ENCODE results near the gene ZC3H13. TPM values are rescaled to one million over a fixed set of nuclear protein-coding genes. Genes with fewer than 3 reads are reported as not detected.

Gene ZC3H13
- total and polyA plus RNA-seq, 2 of the 4 experiments (the other 2 are of a cell fraction) = 7.7 to 10.8 TPM

DNA sequence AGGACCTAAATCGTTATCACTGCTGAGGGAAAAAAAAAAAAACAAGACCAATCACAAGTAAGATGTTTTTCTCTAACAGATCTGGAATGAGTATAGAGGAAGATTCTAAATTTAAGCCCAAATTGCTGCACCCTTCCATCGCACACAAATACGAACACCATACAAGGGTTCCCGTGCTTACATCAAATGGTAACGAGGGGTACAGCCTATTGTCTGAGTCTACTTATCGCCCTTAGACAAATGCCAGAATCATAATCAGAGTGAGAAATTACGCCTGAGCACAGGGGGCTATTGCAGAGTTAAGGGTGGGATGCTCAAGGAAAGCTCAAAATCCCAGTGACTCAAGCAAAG lies 603 bp downstream of the ZC3H13 start:
- peak overlapping the region; percentile 31; the same call in 1 of the 2 replicates for H4K91ac ChIP-seq (ENCODE audit: insufficient read depth, low read depth, low read length)
- in situ Hi-C loops (cut with MboI; ENCODE audit: low sequenced_read_pairs) (no loop called here), dilution Hi-C loops (cut with HindIII; ENCODE audit: low sequenced_read_pairs, unreplicated experiment) (no loop called here), intact Hi-C loops (cut with micrococcal nuclease) (loop anchor here (1.0 to 10.0 kb wide), 2 partner anchors 11 to 277 kb away; no protein-coding TSS in a partner anchor)
- peak overlapping the region; percentile 51 to 77 for H4K8ac ChIP-seq (ENCODE audit: low read depth in 2 of 2, low read length in 2 of 2)
- H3K4ac ChIP-seq (ENCODE audit: low read depth, low read length) = peak overlapping the region; percentile 62
- peak overlapping the region; percentile 99 for H3K9ac ChIP-seq (ENCODE audit: low read depth, low read length)
- peak overlapping the region; percentile 87 for H3K14ac ChIP-seq (replicated peaks; ENCODE audit: low read depth, low read length)
- no peaks in the 10 kb centered on the region for H3K27me3 ChIP-seq (ENCODE audit: control insufficient read depth, insufficient read depth, low read length)
- no peaks in the 10 kb centered on the region for H3K9me1 ChIP-seq (ENCODE audit: insufficient read depth, low read length)
- H3K9me3 ChIP-seq (ENCODE audit: control insufficient read depth, insufficient read depth, low read length) = no peaks in the 10 kb centered on the region
- ChIA-PET POLR2A (ENCODE audit: unreplicated experiment) (interaction anchor here (0.5 to 0.6 kb wide), 2 partner anchors 12 to 226 kb away, joined by 3 read pairs; no protein-coding TSS in a partner anchor), CTCF (interaction anchor here (0.9 kb wide), 1 partner anchor 12 kb away, joined by 5 read pairs; no protein-coding TSS in a partner anchor)
- H3K23ac ChIP-seq (ENCODE audit: low read depth, low read length) = peak overlapping the region; percentile 88
- H2BK120ac ChIP-seq (ENCODE audit: low read depth, low read length) = no peak overlapping the region
- H3K27ac ChIP-seq (ENCODE audit: insufficient read depth, low read length) = peak overlapping the region; percentile 86
- TF ChIP-seq BHLHE40 (IDR thresholded peaks at IDR 0.05; ENCODE audit: low read depth, low read length) (no peak), CHD1 (IDR thresholded peaks at IDR 0.05; ENCODE audit: low read depth, low read length) (no peak), RFX5 (IDR thresholded peaks at IDR 0.05; ENCODE audit: low read depth, low read length) (no peak), MAZ (IDR thresholded peaks at IDR 0.05; ENCODE audit: borderline replicate concordance, low read depth, low read length) (no peak), CEBPB (IDR thresholded peaks at IDR 0.05; ENCODE audit: low read depth, low read length) (no peak), USF2 (IDR thresholded peaks at IDR 0.05; ENCODE audit: low read depth, low read length) (no peak), RAD21 (IDR thresholded peaks at IDR 0.05; ENCODE audit: low read length) (no peak), ELK1 (IDR thresholded peaks at IDR 0.05; ENCODE audit: borderline replicate concordance, low read depth, low read length) (no peak), SMC3 (IDR thresholded peaks at IDR 0.05; ENCODE audit: low read depth, low read length) (no peak)
- peak overlapping the region; percentile 80 for H3K4me3 ChIP-seq (ENCODE audit: insufficient read depth, low read depth, low read length)
- H4K5ac ChIP-seq (ENCODE audit: low read depth, low read length) = peak overlapping the region; percentile 50
- ATAC-seq (ENCODE audit: low read depth) (no peak; the same call in 1 of the 2 replicates), DNase-seq (peak; percentile 0)
- peak overlapping the region; percentile 71 for H3K56ac ChIP-seq (ENCODE audit: extremely low read depth, insufficient read depth, low read length)
- H3K79me1 ChIP-seq (ENCODE audit: low read depth in 1 of 2, low read length in 2 of 2) = peaks cover 0 to 14% of the 10 kb centered on the region in 2 experiments; a peak in 3 of 4 replicates
- WGBS, 2 experiments (ENCODE audit: extremely low coverage in 2 of 2, insufficient read length in 1 of 2) = no CpG with 5 or more reads among the region's 7 CpGs
- H2AK9ac ChIP-seq (replicated peaks; ENCODE audit: low read depth, low read length, poor library complexity) = peak overlapping the region; percentile 74
- H2BK5ac ChIP-seq (ENCODE audit: low read depth, low read length, poor library complexity, severe bottlenecking) = peak overlapping the region; percentile 40
- no peaks in the 10 kb centered on the region for H3K4me1 ChIP-seq (ENCODE audit: control insufficient read depth, insufficient read depth, low read length)
- H3K4me2 ChIP-seq (ENCODE audit: low read depth, low read length) = peak overlapping the region; percentile 99
- peak overlapping the region; percentile 85 for H2AFZ ChIP-seq (replicated peaks; ENCODE audit: low read length, poor library complexity)
- no peak overlapping the region for H3K18ac ChIP-seq (ENCODE audit: low read depth, low read length)
- H3K36me3 ChIP-seq (ENCODE audit: control insufficient read depth, insufficient read depth, low read length) = no peaks in the 10 kb centered on the region
- H4K20me1 ChIP-seq (ENCODE audit: insufficient read depth, low read length) = peaks cover 5% of the 10 kb centered on the region; the same call in 1 of the 2 replicates
- H2BK15ac ChIP-seq (ENCODE audit: low read depth, low read length) = no peak overlapping the region
- H2AK5ac ChIP-seq (ENCODE audit: low read depth, low read length) = no peak overlapping the region
- H2BK20ac ChIP-seq (ENCODE audit: low read depth, low read length) = no peak overlapping the region
- TSS peak; percentile 66 for BruUV-seq (replicated peaks)

All from IMR-90 (cell line).